ENCODE results near the gene DDB1. TPM values are rescaled to one million over a fixed set of nuclear protein-coding genes. Genes with fewer than 3 reads are reported as not detected.

Gene DDB1
- polyA plus RNA-seq, 1 of the 3 experiments (the other 2 are of a cell fraction): 170 TPM

GRCh38 chr11:61306221-61306620, 26.7 kb downstream of the DDB1 start:
- Histone ChIP-seq H3K9me3 (no peaks in the 10 kb centered on the region), H4K20me1 (ENCODE audit: insufficient read depth) (no peaks in the 10 kb centered on the region), H3K4me2 (no peak overlapping the region), H3K9me2 (no peaks in the 10 kb centered on the region), H3K27ac (ENCODE audit: low read depth in 2 of 2, low read length in 1 of 2) (no peak overlapping the region), H3K4me1 (ENCODE audit: control insufficient read depth in 1 of 2, insufficient read depth in 2 of 2, low read depth in 1 of 2, low read length in 1 of 2) (no peaks in the 10 kb centered on the region), H2AFZ (ENCODE audit: low read depth) (no peak overlapping the region), H3K27me3 (ENCODE audit: insufficient read depth) (no peaks in the 10 kb centered on the region), H3K36me3 (replicated peaks in 1 of 2; ENCODE audit: control insufficient read depth in 1 of 2, insufficient read depth in 2 of 2, low read length in 1 of 2) (peaks cover 58 to 88% of the 10 kb centered on the region in 2 experiments), H3F3A (replicated peaks; ENCODE audit: insufficient read depth) (no peaks in the 10 kb centered on the region), H3K9ac (no peak overlapping the region), H3K4me3 (ENCODE audit: low read depth in 2 of 2, low read length in 1 of 2) (no peak overlapping the region), H3K79me2 (ENCODE audit: insufficient read depth) (no peaks in the 10 kb centered on the region)
- 100% methylated on average over 1 of the region's 1 CpG for WGBS (ENCODE audit: low lambda C conversion rate)
- TF ChIP-seq USF2 (IDR thresholded peaks at IDR 0.05; ENCODE audit: borderline replicate concordance, low read depth, low read length) (no peak), ELF1 (IDR thresholded peaks at IDR 0.05) (no peak), RXRA (IDR thresholded peaks at IDR 0.05; ENCODE audit: borderline replicate concordance, low read depth) (no peak), POLR2AphosphoS5 (IDR thresholded peaks at IDR 0.05; ENCODE audit: low read depth, low read length) (no peak), FOXJ3 (CRISPR knock-in tag; IDR thresholded peaks at IDR 0.05) (no peak), YY1 (IDR thresholded peaks at IDR 0.05; ENCODE audit: low read depth) (no peak), NFIC (IDR thresholded peaks at IDR 0.05; ENCODE audit: borderline replicate concordance) (no peak), TCF12 (IDR thresholded peaks at IDR 0.05) (no peak), FOXM1 (IDR thresholded peaks at IDR 0.05; ENCODE audit: low read depth) (no peak), USF1 (IDR thresholded peaks at IDR 0.05; ENCODE audit: borderline replicate concordance, low read depth) (no peak), JUND (IDR thresholded peaks at IDR 0.05) (no peak), EP300 (IDR thresholded peaks at IDR 0.05; ENCODE audit: borderline replicate concordance in 1 of 2, low read depth in 1 of 2, low read length in 1 of 2) (no peak), REST (IDR thresholded peaks at IDR 0.05; ENCODE audit: low read depth, low read length) (no peak), TAF1 (IDR thresholded peaks at IDR 0.05; ENCODE audit: borderline replicate concordance, low read depth, low read length) (no peak), IRF3 (IDR thresholded peaks at IDR 0.05; ENCODE audit: low read depth, low read length) (no peak), ZBTB33 (IDR thresholded peaks at IDR 0.05; ENCODE audit: borderline replicate concordance, low read depth) (no peak), MEF2A (IDR thresholded peaks at IDR 0.05; ENCODE audit: borderline replicate concordance, low read depth) (no peak), RCOR1 (IDR thresholded peaks at IDR 0.05; ENCODE audit: low read length) (no peak), MAX (IDR thresholded peaks at IDR 0.05; ENCODE audit: low read depth) (no peak)
- DNase-seq: no peak
- CTCF ChIA-PET: no interaction called here
- POLR2A ChIA-PET: no interaction called here

Measured in SK-N-SH (cell line).